Peyer's patch (tissue), 4 donors: Measurements from ENCODE around the gene ERP27.

Source experiments
- POLR2A ChIP-seq, 2 donors: fragments of 450-650 bp; IDR thresholded peaks; one replicate each; pipeline ENCODE4 v1.5.1; 2017; ENCODE audit warnings: antibody characterized with exemption in 2 of 2, mild to moderate bottlenecking in 2 of 2, moderate library complexity in 2 of 2
- TF ChIP-seq, protein P1 (sequence below), 6 experiments: fragments of 450-650 bp in 4 of 6; fragments of 200-600 bp in 2 of 6; sonication (generic) in 1 of 6; IDR thresholded peaks; one replicate each; pipeline ENCODE4 v1.5.1; 2017 to 2019; ENCODE audit warnings: antibody characterized with exemption in 6 of 6, mild to moderate bottlenecking in 3 of 6, moderate library complexity in 1 of 6

DNA sequence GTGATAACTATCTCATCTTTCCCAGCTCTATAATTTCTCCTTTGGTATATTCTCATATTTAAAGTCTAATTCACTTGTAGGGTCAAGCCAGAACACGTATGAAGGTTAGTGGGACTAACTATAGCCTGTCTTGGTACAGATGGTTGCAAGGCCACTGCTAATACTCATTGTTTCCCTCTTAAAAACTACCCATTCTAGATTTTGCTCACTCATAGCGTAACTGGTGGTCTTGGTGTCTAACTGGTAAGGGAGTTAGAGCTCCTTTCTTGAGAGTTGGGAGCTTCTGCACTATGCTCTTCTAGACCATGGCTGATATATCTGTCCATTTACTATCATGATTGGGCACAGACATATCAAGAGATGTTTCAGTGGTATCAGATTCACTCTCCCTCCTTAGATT, 61.5 kb downstream of the ERP27 start:
- no peak for TF ChIP-seq POLR2A (IDR thresholded peaks at IDR 0.05)
- TF ChIP-seq, protein P1, sequence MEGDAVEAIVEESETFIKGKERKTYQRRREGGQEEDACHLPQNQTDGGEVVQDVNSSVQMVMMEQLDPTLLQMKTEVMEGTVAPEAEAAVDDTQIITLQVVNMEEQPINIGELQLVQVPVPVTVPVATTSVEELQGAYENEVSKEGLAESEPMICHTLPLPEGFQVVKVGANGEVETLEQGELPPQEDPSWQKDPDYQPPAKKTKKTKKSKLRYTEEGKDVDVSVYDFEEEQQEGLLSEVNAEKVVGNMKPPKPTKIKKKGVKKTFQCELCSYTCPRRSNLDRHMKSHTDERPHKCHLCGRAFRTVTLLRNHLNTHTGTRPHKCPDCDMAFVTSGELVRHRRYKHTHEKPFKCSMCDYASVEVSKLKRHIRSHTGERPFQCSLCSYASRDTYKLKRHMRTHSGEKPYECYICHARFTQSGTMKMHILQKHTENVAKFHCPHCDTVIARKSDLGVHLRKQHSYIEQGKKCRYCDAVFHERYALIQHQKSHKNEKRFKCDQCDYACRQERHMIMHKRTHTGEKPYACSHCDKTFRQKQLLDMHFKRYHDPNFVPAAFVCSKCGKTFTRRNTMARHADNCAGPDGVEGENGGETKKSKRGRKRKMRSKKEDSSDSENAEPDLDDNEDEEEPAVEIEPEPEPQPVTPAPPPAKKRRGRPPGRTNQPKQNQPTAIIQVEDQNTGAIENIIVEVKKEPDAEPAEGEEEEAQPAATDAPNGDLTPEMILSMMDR (IDR thresholded peaks at IDR 0.05), result no peak
